ENCODE measurements around the gene STK32A. TPM values are rescaled to one million over a fixed set of nuclear protein-coding genes. Genes with fewer than 3 reads are reported as not detected.

The STK32A gene
- total RNA-seq, 1 donor from 2014 or later, result 0.04 TPM

DNA sequence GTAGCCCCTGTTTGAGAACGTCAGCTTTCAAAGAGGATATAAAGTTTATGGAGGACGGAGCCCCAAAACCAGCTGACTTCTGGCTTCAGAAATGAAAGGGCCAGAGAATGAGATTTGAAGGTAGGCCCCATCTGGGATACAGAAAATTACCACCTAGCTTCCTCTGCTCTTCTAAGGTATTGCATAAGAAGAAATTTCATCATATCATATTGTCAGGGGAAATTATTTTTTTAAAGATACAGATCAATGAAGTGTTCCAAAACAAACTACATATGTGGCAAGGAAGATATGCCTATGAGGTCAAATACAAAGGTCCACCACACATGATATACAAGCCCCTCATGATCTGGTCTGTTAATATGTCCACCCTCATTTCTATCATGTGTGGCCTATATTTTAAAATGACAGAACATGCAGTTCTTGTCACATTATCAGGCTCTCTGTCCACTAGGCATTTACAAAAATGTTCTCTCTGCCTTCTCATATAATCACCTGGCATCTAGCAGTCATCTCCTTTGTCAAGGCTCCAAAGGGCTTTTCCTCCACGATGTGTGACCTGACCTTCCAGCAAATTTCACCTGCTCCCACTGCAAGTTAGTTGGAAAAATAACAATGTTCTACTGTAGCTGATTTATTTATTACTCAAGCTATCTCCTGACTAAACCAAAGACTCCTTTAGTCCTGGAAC, 192.0 kb downstream of the STK32A start:
- no peak for ATAC-seq

DNA sequence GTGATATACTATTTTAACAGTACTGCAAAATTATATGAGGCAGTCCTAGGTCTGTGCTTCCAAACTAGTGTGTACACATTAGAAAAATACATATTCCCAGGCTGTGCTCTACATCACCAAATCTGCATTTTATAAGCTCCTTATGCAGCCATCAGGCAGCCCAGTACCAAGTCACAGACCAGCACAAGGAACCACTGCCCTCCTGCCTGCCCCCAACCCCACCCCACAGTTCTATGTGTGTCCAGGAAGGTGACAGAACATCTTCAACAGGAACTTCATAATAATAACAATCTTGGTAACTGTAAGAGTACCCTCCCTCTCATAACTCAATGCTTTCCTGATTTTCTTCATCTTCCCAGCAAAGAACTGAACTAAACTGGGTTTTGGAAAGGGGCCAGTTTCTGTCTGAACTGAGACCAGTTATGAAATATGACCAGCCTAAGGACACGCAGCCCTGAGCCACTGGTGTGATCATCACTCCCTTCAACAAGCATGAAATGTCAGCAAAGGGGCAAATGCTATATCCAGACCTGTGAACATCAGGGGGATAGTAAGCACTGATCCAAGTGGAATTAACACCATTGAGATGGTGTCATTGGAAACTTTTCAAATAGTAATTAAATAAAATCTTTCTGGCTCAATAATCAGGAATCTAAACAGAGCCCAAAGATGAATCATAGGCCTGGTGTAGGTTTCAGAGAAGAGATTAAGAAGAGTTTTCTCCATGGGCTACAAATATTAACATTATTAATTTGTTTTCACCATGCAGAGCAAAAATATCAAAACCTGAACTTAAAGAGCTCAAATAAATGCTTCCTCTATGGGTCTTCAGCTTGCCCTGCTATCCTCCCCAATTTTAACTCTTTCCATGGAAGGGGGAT, 192.9 kb downstream of the STK32A start:
- ATAC-seq, result no peak

DNA sequence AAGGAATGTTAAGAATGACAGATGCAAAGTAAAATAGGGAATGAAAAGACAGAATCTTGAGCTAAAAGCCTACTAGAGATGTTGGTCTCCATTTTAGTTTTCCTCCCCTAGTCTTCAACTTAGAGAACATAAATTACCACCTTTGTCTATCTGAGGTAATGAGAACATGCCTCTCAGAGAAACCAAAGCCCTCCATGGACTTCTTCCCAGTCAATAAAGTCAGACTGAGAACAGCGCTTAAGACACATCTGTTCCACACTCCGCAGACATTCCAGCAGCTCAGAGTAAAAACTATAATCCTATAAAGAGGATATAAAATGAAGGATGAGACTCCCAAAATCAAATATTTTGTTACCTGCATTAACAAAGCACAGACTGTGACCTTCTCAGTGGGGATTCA, 195.8 kb downstream of the STK32A start:
- ATAC-seq, result no peak

DNA sequence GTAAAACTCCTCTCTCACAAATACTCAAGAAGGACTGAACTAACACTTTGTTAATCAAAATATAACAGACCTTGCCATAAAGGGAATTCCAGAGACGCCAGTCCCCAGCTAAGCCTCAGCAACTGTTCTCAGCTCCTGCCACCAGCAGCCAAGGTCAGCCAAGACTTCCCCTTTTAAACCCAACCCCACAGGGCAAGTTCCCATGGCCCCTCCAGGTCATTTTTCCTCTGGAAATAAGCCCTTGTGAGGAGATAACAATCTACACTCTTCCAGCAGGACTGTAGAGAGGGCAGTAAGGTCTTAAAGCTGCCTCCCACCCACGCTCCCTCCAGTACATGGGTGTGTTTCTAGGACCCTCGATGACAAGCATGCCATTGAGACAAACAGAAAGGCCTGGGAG, 196.8 kb downstream of the STK32A start:
- ATAC-seq, result no peak

DNA sequence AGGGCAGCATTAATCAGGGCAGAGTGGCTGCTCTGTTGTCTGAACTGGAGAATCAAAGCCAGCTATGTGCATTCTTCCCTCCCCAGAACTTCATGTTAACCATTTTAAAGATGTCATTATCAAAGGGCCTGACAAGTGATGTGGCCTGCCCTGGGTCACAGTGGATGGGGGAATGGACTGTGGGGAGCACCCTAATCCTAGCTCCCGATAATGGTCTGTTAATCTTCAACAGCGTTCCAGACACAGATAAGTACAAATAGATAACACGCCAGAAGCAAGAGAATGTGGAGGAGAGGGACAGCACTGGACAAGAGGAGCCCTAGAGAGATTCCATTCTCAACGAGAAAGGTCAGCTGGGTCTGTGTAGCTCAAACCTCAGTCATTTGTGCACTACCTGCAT, 197.5 kb downstream of the STK32A start:
- no peak for ATAC-seq

DNA sequence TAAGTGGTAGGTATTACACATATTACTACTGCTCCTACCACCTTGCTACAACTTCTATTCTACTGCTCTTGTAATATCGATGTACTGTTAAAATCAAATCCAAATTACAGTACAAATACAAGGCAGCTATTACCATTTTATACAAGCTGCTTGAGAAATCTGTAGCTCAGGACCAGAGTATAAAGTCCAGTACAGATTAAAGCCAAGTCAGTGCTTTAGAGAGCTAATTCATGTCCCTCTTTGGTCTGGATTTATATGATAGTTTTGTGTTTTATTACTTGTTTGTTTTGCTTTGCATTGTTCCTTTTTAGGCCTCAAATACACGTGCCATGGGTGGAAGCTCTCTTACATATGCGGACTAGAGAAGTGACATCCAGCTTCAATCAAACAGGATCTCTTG, 199.2 kb downstream of the STK32A start:
- no peak for ATAC-seq

DNA sequence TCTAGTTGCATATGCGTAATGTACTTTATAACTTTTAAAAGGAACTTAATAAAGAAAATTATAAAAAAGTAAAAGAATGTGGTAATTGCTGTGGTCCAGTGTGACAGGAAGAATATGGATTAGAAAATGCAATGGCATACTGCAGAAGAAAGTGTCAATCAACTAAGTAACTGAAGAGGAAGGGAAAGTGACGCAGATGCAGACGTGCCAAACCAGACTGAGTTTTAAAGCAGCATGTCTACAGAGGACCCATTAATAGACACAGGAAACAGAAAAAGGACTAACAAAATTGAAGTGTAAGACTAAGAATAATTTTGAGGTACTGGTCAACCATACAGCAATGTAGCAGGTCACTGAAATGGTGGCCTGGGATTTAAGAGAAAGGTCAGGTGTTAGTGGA, 201.8 kb downstream of the STK32A start:
- ATAC-seq, result no peak

DNA sequence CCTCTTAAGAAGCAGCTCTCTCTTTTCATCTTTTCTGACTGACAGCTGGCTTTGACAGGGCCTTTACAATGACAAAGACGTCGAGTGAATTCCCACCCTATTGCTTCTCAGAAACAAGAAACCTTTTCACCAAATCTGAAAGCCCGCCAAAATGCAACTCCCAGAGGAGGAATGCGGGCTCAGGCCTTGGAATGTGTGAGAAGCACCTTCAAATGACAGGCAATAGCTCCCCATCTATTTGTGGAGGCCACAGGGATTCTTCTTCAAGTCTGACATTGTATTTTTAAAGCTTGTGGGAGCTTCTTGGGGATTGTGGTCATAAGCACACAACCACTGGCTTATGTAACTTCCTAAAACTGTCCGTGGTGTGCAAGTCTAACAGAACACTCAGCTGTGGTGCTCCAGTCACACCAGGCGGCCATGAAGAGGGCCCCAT, 202.4 kb downstream of the STK32A start:
- ATAC-seq, result no peak

Data from esophagus mucosa (tissue), 1 donor.